Suprapubic skin (tissue), 4 donors: ENCODE data around the gene UQCRQ.

ENCODE experiments used
- CTCF ChIP-seq, 2 donors: fragments of 200-600 bp in 1 of 2; fragments of 450-650 bp in 1 of 2; sonication (generic) in 1 of 2; IDR thresholded peaks; one replicate each; pipeline ENCODE4 v1.5.1; 2016 to 2019; ENCODE audit warnings: antibody characterized with exemption in 2 of 2, mild to moderate bottlenecking in 1 of 2, moderate library complexity in 1 of 2
- POLR2A ChIP-seq, 2 donors: fragments of 450-650 bp; IDR thresholded peaks; one replicate each; pipeline ENCODE4 v1.6.1; 2017; ENCODE audit warnings: antibody characterized with exemption in 2 of 2, mild to moderate bottlenecking in 2 of 2, moderate library complexity in 2 of 2
- POLR2AphosphoS5 ChIP-seq, 3 donors: sonication (generic); formaldehyde crosslinking; IDR thresholded peaks; one replicate each; pipeline ENCODE4 v1.6.1; 2017; ENCODE audit warnings: antibody characterized with exemption in 3 of 3

- TF ChIP-seq CTCF (IDR thresholded peaks at IDR 0.05) (no peak), POLR2AphosphoS5 (IDR thresholded peaks at IDR 0.05) (no peak), POLR2A (IDR thresholded peaks at IDR 0.05) (no peak)
Observed at GRCh38 chr5:132901036-132901435, 34.6 kb downstream of the UQCRQ start.
